Measurements from ENCODE around the gene CFTR. TPM values are rescaled to one million over a fixed set of nuclear protein-coding genes. Genes with fewer than 3 reads are reported as not detected.

Gene CFTR
- total RNA-seq, 4 donors from 2014 or later = 43.0 to 176 (median 76.6) TPM

- in situ Hi-C loops (cut with MboI; ENCODE audit: low pct_ligation_motif_present in 1 of 4, low pct_unique_long_range_greater_than_20kb in 1 of 4, low sequenced_read_pairs in 3 of 4) (no loop called here), intact Hi-C loops (cut with DNase I; ENCODE audit: low total_unique reads) (no loop called here)
- Histone ChIP-seq H3K4me3 (no peak overlapping the region), H3K27me3 (no peaks in the 10 kb centered on the region), H3K4me1 (peaks cover 0 to 25% (median 4%) of the 10 kb centered on the region in 4 donors), H3K27ac (no peak overlapping the region), H3K9me3 (no peaks in the 10 kb centered on the region), H3K36me3 (no peaks in the 10 kb centered on the region)
- no peak for DNase-seq
- 30 to 60% methylated on average over 1 of the region's 1 CpG for WGBS, 2 donors (ENCODE audit: low coverage in 1 of 2)
- TF ChIP-seq EP300 (IDR thresholded peaks at IDR 0.05; ENCODE audit: low read depth) (no peak), CTCF (IDR thresholded peaks at IDR 0.05) (no peak), POLR2A (IDR thresholded peaks at IDR 0.05) (no peak), POLR2AphosphoS5 (IDR thresholded peaks at IDR 0.05) (no peak)
Measured at GRCh38 chr7:117587931-117588330, 108.1 kb downstream of the CFTR start.

GRCh38 chr7:117588352-117588794 lies 108.5 kb downstream of the CFTR start:
- TF ChIP-seq CTCF (IDR thresholded peaks at IDR 0.05) (no peak), POLR2AphosphoS5 (IDR thresholded peaks at IDR 0.05) (peak in 1 of 3 donors; percentile 44)
- H3K27ac ChIP-seq = peak overlapping the region; percentile 2 to 46 (median 23)
- H3K4me1 ChIP-seq = peaks cover 0 to 25% (median 4%) of the 10 kb centered on the region in 4 donors
- H3K9me3 ChIP-seq = no peaks in the 10 kb centered on the region
- no peaks in the 10 kb centered on the region for H3K36me3 ChIP-seq
- in situ Hi-C loops (cut with MboI; ENCODE audit: low pct_ligation_motif_present in 1 of 4, low pct_unique_long_range_greater_than_20kb in 1 of 4, low sequenced_read_pairs in 3 of 4) = no loop called here
- DNase-seq = no peak
- H3K4me3 ChIP-seq = no peak overlapping the region
- no peaks in the 10 kb centered on the region for H3K27me3 ChIP-seq
- WGBS, 2 donors (ENCODE audit: low coverage in 1 of 2) = 0 to 6% methylated on average over 1 of the region's 1 CpG
- intact Hi-C loops (cut with DNase I; ENCODE audit: low total_unique reads) = no loop called here

GRCh38 chr7:117590191-117590590 lies 110.4 kb downstream of the CFTR start:
- H3K9me3 ChIP-seq = no peaks in the 10 kb centered on the region
- peaks cover 0 to 25% (median 4%) of the 10 kb centered on the region in 4 donors for H3K4me1 ChIP-seq
- DNase-seq = no peak
- H3K4me3 ChIP-seq = no peak overlapping the region
- H3K27ac ChIP-seq = no peak overlapping the region
- no peak for TF ChIP-seq EP300 (IDR thresholded peaks at IDR 0.05; ENCODE audit: low read depth)
- no peak for TF ChIP-seq CTCF (IDR thresholded peaks at IDR 0.05)
- TF ChIP-seq POLR2A (IDR thresholded peaks at IDR 0.05) = no peak
- TF ChIP-seq POLR2AphosphoS5 (IDR thresholded peaks at IDR 0.05) = no peak
- intact Hi-C loops (cut with DNase I; ENCODE audit: low total_unique reads) = no loop called here
- in situ Hi-C loops (cut with MboI; ENCODE audit: low pct_ligation_motif_present in 1 of 4, low pct_unique_long_range_greater_than_20kb in 1 of 4, low sequenced_read_pairs in 3 of 4) = no loop called here
- H3K36me3 ChIP-seq = no peaks in the 10 kb centered on the region
- WGBS, 2 donors (ENCODE audit: low coverage in 1 of 2) = 82 to 88% methylated on average over 1 of the region's 1 CpG
- no peaks in the 10 kb centered on the region for H3K27me3 ChIP-seq

- intact Hi-C loops (cut with DNase I; ENCODE audit: low total_unique reads) = no loop called here
- no peaks in the 10 kb centered on the region for H3K27me3 ChIP-seq
- 74 to 90% methylated on average over 4 to 11 of the region's 11 CpGs for WGBS, 2 donors (ENCODE audit: low coverage in 1 of 2)
- peaks cover 0 to 25% (median 4%) of the 10 kb centered on the region in 4 donors for H3K4me1 ChIP-seq
- H3K36me3 ChIP-seq = no peaks in the 10 kb centered on the region
- no peak for DNase-seq
- no peak overlapping the region for H3K4me3 ChIP-seq
- no peak overlapping the region for H3K27ac ChIP-seq
- in situ Hi-C loops (cut with MboI; ENCODE audit: low pct_ligation_motif_present in 1 of 4, low pct_unique_long_range_greater_than_20kb in 1 of 4, low sequenced_read_pairs in 3 of 4) = no loop called here
- TF ChIP-seq CTCF (IDR thresholded peaks at IDR 0.05) (no peak), POLR2AphosphoS5 (IDR thresholded peaks at IDR 0.05) (no peak), EP300 (IDR thresholded peaks at IDR 0.05; ENCODE audit: low read depth) (no peak), POLR2A (IDR thresholded peaks at IDR 0.05) (no peak)
- no peaks in the 10 kb centered on the region for H3K9me3 ChIP-seq
Measured at GRCh38 chr7:117592011-117592635, 112.3 kb downstream of the CFTR start.

Measured in transverse colon (tissue), 4 donors.